Kidney capillary endothelial cell (primary cell): ENCODE data around the gene DOLK.
A peak's percentile ranks its signal among the peaks of the same experiment; 100 is the strongest.
"Not testable (repeated sequence)": the region's sequence is repeated elsewhere in the genome, so short reads cannot be mapped to it uniquely, and the experiment has no call there.

Experiments
- DNase-seq: peaks from one replicate; pipeline ENCODE4 v3.0.0-alpha.2; 2018; ENCODE audit warnings: low spot score

DOLK gene

DNA sequence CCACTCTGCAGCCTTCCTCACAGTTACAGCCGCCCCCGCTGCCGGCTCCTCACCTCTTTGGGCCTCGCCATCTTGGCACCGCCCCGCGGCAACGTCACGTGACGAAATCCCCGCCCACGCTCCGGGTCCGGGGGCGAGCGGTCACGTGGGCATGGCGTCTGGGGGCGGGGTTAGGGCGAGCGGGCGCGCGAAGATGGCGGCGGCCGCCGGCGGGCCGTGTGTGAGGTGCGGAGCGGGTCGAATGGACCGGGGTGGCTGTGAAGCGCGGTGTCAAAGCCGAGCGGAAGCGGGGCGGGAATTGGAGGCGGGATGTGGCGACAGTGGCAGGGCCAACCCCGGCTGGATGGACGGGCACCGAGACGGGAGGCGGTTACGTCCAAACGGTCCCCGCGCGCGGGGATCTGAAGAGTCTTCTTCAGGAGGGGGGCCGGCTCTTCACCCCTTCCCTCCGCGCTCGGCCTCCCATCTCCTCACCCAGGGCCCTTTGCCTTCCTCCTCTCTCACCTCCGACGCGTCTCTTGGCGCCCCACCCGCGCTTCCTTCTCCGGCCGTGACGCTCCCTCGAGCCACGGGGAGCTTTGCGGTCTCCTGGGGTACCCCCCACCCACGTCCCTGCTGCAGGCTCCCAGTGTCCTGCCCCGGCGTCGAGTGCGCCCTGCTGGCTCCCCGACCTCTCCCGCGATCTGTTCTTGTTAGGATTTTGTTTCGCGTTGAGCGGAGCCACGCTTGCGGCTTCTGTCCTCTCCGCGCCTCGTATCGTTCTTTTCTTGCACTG is at the start of gene DOLK, which contains the start of gene NUP188:
DOLK (minus strand) TSS at position 77 of the 775 bp plus-strand sequence. CDS start 300 bp downstream, outside the sequence.
NUP188 (plus strand) TSS at position 173 of the 775 bp plus-strand sequence; CDS start at position 194, 21 bp downstream.
- DNase-seq, result peak; percentile 93

DNA sequence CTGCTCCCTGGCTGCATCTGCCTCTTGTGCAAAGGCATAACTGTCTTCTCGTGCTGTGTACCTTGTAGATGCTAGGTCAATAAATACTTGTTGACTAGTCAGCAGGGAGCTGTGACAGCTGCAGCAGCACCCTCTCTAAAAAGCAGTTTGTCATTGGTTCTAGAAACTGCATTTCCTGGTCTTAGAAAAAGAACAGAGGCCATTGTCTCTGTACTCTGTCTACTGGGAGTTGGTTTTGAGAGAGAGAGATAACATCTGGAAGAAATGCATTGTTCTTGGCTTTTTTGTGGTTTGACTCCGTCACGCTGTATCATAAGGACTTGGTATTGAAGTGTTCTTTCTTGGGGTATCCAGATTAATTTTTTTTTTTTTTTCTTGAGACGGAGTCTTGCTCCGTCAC is 48.4 kb upstream of the DOLK start:
- no peak for DNase-seq

DNA sequence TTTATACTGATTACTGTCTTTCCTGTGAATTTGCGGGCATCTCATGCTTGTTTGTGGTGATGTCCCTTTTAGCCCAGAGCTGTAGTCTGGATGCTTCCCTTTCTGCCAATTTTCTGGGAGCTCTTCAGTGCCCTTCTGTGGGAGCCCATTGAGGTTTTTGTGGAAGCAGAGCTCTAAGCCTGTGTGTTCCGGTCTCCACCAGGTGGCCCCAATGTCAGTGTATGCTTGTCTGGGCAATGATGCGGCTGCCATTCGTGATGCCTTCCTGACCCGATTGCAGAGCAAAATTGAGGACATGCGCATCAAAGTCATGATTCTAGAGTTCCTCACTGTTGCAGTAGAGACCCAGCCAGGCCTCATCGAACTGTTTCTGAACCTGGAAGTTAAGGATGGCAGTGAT is 45.6 kb upstream of the DOLK start:
- DNase-seq, result no peak

DNA sequence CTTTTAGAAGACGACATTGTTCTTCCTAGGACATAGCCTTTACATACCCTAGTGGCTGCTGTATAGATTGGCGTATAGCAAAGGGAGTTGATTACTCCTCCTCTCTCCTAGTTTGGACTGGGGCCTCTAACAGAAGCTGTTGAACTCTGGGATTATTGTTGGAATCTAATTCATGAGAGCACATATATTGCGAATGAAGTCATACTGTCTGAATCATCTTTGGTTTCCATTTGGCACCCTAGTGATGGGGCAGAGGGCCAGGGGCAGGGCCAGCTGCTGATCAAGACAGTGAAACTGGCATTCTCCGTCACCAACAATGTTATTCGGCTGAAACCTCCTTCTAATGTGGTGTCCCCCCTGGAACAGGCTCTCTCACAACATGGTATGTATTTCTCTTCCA is 40.4 kb upstream of the DOLK start:
- DNase-seq, result no peak

DNA sequence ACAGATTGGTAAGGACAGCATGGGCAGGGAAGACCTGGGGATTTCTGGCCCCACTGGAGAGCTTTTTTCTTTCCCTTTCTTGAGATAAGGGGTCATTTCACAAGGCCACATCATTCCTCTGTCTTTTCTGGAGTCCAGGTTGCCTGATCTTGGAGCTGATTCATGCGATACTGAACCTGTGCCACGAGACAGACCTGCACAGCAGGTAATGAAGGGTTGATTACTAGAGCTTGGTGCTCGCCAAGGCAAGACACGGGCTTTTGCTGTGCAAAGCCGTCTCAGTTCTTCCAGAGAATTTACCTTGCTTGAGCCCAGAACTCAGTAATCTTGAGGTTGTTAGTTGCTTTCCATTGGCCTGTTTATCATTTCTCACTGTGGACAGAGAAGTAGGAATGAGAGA is 39.3 kb upstream of the DOLK start:
- no peak for DNase-seq

DNA sequence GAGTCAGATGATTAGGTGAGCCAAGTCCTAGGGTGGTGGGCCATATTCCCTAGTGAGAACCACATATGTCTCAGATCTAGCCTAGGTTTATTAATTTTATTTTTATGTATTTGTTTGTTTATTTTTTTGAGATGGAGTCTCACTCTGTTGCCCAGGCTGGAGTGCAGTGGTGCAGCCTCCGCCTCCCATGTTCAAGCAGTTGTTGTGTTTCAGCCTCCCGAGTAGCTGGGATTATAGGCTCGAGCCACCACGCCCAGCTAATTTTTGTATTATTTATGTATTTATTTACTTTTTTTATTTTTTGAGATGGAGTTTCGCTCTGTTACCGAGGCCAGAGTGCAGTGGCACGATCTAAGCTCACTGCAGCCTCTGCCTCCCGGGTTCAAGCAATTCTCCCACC is 36.1 kb upstream of the DOLK start:
- no peak for DNase-seq

DNA sequence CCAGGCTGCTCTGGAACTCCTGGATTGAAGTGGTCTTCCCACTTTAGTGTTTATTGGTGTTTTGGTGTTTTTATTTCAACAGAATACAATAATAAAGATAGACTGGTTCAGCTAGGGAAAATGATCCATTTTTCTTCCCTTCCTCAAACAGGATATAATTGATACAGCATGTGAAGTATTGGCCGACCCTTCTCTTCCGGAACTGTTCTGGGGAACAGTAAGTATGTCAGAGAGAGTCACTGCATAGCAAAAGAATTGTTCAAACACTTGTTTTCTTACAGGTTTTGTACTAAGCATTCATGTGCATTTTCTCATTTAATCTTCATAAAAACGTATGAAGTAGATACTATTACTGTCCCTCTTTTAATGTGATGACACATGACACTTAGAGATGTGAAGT is 31.7 kb upstream of the DOLK start:
- DNase-seq, result no peak

DNA sequence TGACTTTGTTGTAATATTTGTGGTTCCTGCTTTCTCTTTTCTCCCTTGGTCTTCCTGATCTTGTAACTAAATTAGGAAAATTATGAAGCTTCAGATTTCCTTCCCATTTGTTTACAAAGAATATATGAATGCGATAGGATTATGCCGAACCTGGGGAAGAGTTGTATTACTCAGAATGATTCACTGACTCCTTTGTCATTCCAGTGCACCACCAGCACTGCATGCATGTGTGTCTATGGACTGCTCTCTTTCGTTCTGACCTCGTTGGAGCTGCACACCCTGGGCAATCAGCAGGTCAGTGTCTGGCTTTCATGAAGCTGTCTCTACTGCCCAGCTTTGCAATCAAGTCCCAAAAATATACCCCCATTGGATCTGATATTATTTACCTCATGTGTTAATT is 25.6 kb upstream of the DOLK start:
- peak; percentile 55 for DNase-seq

DNA sequence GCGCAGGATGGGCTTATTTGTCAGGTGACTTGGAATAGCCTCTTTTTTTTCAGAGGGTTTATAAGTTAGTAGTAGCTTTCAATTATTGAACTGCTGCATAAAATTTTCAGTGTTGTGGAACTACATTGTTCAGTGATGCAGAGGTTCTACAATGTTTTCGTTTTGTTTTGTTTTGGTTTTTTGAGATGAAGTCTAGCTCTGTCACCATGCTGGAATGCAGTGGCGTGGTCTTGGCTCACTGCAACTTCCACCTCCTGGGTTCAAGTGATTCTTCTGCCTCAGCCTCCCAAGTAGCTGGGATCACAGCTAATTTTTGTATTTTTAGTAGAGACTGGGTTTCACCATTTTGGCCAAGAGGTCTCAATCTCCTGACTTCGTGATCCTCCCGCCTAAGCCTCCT is 22.1 kb upstream of the DOLK start:
- DNase-seq, result no peak

DNA sequence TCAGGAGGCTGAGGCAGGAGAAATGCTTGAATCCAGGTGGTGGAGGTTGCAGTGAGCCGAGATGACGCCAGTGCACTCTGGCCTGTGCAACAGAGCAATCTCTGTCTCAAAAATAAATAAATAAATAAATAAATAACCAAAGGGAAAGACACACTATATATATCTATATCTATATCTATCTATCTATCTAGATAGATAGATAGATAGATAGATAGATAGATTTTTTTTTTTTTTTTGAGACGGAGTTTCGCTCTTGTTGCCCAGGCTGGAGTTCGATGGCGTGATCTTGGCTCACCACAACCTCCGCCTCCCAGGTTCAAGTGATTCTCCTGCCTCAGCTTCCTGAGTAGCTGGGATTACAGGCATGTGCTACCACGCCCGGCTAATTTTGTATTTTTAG is 14.0 kb upstream of the DOLK start:
- DNase-seq, result not testable (repeated sequence)

DNA sequence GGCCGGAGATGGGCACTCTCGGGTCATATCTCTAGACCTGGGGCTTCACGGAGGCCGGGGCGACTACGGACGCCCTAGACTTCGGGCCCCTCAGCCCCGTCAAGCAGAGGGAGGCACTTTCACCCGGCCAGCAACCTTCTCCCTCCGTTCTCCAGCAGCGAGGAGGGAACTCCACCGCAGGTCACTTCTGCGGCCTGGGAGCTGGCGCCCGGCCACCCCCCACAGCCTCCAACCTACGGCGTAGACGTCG is 201 bp downstream of the DOLK start:
- DNase-seq, result no peak

DNA sequence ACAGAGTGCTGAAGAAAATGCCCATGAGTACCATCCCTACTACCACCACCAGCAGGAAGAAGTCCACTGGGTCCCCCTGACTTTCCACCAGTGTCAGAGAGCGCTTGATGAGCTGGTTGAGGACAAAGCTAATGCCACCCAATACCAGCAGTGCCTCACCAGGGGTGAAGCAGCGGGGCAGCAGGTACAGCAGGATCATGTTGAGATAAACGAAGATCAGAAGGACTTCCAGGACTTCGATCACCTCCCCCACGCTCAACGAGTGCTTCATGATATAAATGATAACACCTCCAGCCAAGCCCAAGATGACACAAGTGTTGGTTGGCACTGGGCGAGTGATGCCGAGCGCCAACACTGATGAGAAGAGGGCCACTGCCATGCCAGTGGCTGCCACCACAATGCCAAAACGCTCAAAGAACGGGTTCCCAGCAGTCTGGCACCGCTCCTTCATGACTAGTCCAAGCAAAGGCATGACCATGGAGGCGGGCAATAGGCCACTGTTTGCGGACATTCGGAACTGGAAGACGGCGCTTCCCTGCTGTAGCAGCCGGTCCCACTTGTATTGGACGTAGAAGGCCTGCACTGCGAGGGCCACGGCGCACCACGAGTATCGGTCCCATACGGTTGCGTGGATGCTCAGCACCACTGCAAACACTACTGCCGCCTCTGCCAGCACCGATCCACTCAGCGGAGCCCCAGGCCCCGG is 679 bp downstream of the DOLK start:
- DNase-seq, result no peak

DNA sequence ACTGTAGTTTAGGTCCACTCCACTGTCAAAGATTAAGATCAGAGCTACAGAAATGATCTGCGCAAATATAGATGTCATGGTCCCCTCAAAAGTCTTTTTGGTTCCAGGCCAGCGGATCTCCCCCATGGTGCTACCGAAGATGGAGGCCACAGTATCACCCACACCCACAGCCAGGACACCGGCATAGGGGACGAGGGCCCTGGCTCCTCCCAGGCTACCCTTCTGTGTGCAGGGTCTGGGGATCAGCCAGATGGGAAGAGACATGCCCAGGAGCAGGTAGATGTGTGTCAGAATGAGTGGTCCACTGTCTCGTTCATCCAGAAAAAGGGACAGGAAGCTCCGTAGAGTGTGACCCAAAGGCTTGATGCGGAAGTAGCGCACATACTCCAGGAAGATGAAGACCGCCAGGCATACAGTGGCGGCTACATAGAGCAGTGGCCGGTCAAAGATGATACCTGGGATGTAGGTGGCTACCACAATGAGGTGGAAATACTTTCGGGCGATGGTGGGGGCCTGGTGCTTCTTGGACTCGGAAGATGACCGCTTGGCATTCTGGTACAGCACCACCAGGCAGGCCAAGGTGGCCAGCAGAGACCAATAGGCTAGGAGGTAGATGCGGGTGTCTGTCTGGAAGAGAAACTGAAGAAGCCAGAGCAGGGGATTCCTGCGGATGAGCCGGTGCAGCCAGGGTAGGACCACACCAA is 1.5 kb downstream of the DOLK start:
- no peak for DNase-seq

DNA sequence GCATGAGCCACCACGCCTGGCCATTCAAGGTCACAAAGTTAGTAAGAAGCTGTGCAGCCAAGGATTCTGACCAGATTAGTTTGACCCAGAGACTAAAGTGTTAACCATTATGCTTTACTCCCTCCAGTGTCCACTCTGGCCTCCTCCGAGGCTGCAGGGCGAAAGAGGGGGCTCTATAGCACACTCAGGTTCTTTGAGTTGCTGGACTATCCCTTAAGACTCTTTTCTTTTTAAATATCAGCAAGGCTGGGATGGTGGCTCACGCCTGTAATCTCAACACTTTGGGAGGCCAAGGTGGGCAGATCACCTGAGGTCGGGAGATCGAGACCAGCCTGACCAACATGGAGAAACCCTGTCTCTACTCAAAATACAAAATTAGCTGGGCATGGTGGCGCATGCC is 2.4 kb downstream of the DOLK start:
- not testable (repeated sequence) for DNase-seq

DNA sequence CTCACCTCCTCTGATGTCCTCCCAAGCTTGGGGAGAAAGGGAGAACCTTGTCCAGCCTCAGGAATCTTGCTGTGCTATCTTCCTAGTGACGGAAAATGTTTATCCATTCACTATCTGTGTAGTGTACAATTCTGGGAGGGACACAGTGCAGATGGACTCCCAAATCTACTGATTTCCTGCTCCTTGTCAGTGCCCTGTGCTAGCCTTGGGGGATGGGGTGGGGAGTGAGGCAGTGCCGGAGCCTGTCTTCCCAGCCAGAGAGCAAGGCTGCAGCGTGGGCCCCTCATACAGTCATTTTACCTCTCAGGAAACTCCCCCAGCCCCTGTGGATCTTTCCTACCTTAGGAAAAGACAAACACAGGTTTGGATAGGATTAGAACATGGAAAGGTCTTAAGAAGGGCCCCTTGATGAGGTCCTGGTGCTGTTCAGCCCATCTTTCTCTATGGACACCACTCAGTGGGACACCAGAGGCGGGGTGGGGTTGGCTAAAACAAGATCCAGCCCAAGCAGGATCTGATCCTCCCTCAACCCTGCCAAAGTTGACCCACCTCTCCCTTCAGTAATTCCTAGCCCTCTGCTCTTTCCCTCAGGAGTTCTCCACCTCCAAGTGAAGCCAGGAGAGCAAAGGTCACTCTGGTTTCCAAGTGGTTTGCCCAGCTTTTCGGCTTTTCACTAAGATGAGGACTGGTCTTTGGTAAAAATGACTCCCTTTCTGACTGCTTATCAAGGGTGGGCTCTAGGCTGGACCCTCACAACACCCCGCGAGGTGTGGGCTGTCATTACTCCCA is 3.4 kb downstream of the DOLK start:
- DNase-seq, result no peak

DNA sequence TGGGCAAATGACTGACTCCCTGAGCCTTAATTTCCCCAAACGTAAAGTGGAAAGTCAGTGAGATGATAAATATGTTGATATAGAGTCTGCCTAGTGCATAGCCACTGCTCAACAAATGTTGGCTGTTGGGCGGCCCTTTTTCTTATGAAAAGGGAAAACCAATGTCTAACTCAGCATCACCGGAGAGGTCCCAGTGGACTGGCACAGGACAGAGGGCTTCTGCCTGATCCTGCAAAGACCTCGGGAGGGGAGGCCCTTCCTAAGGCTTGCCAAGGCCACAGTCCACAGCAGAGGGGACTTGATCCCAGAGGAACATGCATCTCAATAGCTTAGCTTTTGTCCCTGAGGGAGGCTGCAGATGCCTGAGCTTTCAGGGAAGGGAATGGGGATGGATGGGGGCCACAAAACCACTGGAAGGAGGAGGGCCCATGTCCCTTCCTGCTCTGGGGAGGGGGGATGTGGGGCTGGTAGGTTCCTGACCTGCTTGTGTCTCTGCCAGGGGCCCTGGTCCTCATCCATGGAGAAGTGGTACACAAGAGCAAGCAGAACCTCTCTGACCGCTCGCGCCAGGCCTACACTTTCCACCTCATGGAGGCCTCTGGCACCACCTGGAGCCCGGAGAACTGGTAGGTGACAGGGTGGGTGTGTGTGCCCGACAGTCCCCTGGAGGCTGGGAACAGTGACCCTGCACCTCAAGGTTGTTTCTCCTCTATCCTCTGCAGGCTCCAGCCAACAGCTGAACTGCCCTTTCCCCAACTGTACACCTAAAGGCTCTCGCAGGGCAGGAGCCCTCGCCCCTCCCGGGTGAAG is 6.3 kb downstream of the DOLK start:
- no peak for DNase-seq

DNA sequence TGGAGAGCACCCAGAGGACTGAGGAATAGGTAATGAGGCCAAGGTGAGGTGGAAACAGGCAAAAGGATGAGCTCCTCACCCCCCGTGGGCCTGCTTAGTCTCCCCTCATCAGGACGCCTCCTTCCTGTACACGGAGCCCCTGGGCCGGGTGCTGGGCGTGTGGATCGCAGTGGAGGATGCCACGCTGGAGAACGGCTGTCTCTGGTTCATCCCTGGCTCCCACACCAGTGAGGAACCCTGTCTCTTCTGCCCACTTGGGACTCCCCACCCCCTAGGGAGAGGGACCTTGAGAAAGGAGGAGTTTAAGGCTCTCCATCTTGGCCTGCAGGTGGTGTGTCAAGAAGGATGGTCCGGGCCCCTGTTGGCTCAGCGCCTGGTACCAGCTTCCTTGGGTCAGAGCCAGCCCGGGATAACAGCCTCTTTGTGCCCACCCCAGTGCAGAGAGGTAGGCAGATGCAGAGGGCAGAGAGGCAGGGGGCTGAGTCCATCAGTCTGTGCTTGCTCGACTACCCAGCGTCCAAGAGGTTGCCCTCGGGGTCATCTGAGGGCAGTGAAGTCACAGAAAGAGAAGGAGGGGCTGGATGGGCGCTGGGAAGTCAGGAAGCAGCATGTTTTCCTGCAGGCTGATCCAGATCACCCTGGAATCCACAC is 7.0 kb downstream of the DOLK start:
- peak; percentile 33 for DNase-seq

DNA sequence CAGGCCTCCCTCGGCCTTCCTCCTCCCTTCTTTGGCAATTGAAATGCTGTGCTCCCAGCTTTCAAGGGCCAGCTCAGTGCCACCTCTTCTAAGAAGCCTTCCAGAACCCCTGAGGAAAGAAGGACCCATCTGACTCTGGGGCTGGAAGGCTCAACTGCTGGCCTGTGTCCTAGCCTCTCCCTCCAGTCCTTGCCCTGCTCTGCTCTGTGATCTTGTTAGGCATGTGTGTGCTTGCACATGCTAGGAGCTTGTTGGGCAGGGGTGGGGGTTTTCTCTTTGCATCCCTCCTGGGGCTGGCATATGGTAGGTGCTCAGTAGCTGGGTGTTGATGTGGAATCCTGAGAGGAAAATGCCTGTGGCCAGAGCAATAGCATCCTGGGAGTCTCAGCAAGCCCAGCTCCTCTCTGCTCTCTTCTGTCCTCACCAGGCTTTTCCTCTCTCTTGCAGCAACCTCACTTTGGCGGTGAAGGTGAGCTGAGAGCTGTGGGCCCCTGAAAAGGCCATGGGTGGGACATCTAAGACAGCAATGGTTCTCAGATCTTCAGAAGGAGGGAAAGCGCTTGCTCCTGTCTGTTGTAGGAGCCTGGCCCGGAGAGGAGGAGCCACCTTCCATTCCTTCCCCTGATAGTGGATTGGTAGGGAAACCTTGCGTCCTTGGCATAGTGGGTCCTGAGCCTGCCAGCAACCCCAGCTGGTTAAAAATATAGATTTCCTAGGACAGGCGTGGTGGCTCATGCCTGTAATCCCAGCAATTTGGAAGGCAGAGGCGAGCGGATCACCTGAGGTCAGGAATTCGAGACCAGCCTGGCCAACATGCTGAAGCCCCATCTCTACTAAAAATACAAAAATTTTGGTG is 9.9 kb downstream of the DOLK start:
- no peak for DNase-seq

DNA sequence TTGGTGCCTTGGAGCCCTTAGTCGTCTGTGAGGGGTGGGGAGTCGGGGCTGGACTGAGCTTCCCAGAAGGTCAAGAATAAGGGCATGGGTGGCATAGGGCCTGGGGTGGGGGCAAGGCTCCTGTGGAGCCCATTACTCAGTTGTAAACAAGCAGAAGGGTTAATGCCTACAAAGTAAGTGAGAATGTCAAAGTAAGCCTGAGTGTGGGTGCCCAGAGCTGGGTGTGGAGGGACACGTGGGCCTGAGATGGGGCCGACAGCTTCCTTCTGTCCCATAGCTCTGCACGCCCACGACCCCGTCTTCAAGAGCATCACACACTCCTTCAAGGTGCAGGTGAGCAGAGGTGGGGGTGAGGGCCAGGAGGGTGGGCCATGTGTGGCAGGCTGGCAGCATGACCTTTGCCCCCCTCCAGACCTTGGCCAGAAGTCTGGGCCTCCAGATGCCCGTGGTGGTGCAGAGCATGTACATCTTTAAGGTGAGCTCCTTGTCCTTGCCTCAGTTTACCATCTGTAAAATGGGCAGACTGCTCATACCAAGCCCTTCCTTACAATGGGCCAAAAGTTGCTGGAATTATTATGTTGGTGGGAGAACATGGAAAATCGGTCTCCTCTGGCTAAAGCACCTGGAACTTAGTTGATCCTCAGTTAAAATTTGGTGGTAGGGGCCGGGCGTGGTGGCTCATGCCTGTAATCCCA is 11.1 kb downstream of the DOLK start:
- DNase-seq, result no peak
